ENCODE measurements around the gene GNG2.

Gene GNG2

GRCh38 chr14:52007211-52007610 is 146.8 kb downstream of the GNG2 start:
- H3K27ac ChIP-seq (ENCODE audit: extremely low read depth, low read depth, low read length): no peak overlapping the region
- no peaks in the 10 kb centered on the region for H3K9me3 ChIP-seq (ENCODE audit: control insufficient read depth, insufficient read depth, low read depth, low read length)
- TF ChIP-seq ZNF23 (tag by site-specific recombination; IDR thresholded peaks at IDR 0.05; ENCODE audit: borderline replicate concordance): no peak
- no peak for TF ChIP-seq OVOL3 (tag by site-specific recombination; IDR thresholded peaks at IDR 0.05)
- TF ChIP-seq ZNF138 (tag by site-specific recombination; IDR thresholded peaks at IDR 0.05; ENCODE audit: borderline replicate concordance): no peak
- TF ChIP-seq ZNF623 (tag by site-specific recombination; IDR thresholded peaks at IDR 0.05): no peak
- TF ChIP-seq HOXA7 (CRISPR knock-in tag; IDR thresholded peaks at IDR 0.05; ENCODE audit: borderline replicate concordance): no peak
- no peak for TF ChIP-seq ZNF280D (tag by site-specific recombination; IDR thresholded peaks at IDR 0.05)
- peaks cover 63 to 99% of the 10 kb centered on the region in 2 experiments for H3K36me3 ChIP-seq (ENCODE audit: control insufficient read depth in 2 of 2, insufficient read depth in 1 of 2, low read length in 2 of 2)
- CTCF ChIA-PET: interaction anchor here (0.7 to 1.9 kb wide), 7 partner anchors 8 to 124 kb away, joined by 3 to 7 read pairs (median 3); no protein-coding TSS in a partner anchor
- no peak overlapping the region for H3K4me3 ChIP-seq (ENCODE audit: low read depth, low read length)
- H3K4me1 ChIP-seq (ENCODE audit: control insufficient read depth, insufficient read depth, low read length): no peaks in the 10 kb centered on the region
- POLR2A ChIA-PET: no interaction called here

- Histone ChIP-seq H3K9me3 (ENCODE audit: control insufficient read depth, insufficient read depth, low read depth, low read length) (no peaks in the 10 kb centered on the region), H3K36me3 (ENCODE audit: control insufficient read depth in 2 of 2, insufficient read depth in 1 of 2, low read length in 2 of 2) (peaks cover 65 to 96% of the 10 kb centered on the region in 2 experiments), H3K4me1 (ENCODE audit: control insufficient read depth, insufficient read depth, low read length) (no peaks in the 10 kb centered on the region), H3K27ac (ENCODE audit: extremely low read depth, low read depth, low read length) (no peak overlapping the region), H3K4me3 (ENCODE audit: low read depth, low read length) (no peak overlapping the region)
- CTCF ChIA-PET: interaction anchor here (1.0 to 1.1 kb wide), 2 partner anchors 10 to 29 kb away, joined by 3 to 4 read pairs; no protein-coding TSS in a partner anchor
- TF ChIP-seq SCRT1 (tag by site-specific recombination; IDR thresholded peaks at IDR 0.05; ENCODE audit: borderline replicate concordance) (no peak), MEIS1 (CRISPR knock-in tag; IDR thresholded peaks at IDR 0.05; ENCODE audit: borderline replicate concordance) (no peak)
- POLR2A ChIA-PET: no interaction called here
These were observed 147.2 kb downstream of the GNG2 start for GRCh38 chr14:52007637-52008036.

- Histone ChIP-seq H3K4me3 (ENCODE audit: low read depth, low read length) (no peak overlapping the region), H3K4me1 (ENCODE audit: control insufficient read depth, insufficient read depth, low read length) (no peaks in the 10 kb centered on the region), H3K36me3 (ENCODE audit: control insufficient read depth in 2 of 2, insufficient read depth in 1 of 2, low read length in 2 of 2) (peaks cover 64 to 91% of the 10 kb centered on the region in 2 experiments), H3K9me3 (ENCODE audit: control insufficient read depth, insufficient read depth, low read depth, low read length) (no peaks in the 10 kb centered on the region), H3K27ac (ENCODE audit: extremely low read depth, low read depth, low read length) (no peak overlapping the region)
- POLR2A ChIA-PET: no interaction called here
- TF ChIP-seq GFI1B (tag by site-specific recombination; IDR thresholded peaks at IDR 0.05) (no peak), ZXDB (tag by site-specific recombination; IDR thresholded peaks at IDR 0.05) (no peak), YY2 (tag by site-specific recombination; IDR thresholded peaks at IDR 0.05) (no peak), ZNF292 (tag by site-specific recombination; IDR thresholded peaks at IDR 0.05; ENCODE audit: borderline replicate concordance, low read depth) (no peak), ZNF416 (tag by site-specific recombination; IDR thresholded peaks at IDR 0.05) (no peak), ZNF362 (tag by site-specific recombination; IDR thresholded peaks at IDR 0.05) (no peak), ZBTB44 (tag by site-specific recombination; IDR thresholded peaks at IDR 0.05) (no peak), ZBTB21 (tag by site-specific recombination; IDR thresholded peaks at IDR 0.05) (no peak), ZBTB1 (tag by site-specific recombination; IDR thresholded peaks at IDR 0.05) (no peak), BCL6B (tag by site-specific recombination; IDR thresholded peaks at IDR 0.05) (no peak)
- CTCF ChIA-PET: interaction anchor here (1.0 to 1.1 kb wide), 2 partner anchors 10 to 29 kb away, joined by 3 to 4 read pairs; no protein-coding TSS in a partner anchor
These were observed 147.7 kb downstream of the GNG2 start for GRCh38 chr14:52008136-52008535.
